Stomach smooth muscle (tissue), 2 donors: ENCODE results near the gene OR52J3.
"Not testable (repeated sequence)": the region's sequence is repeated elsewhere in the genome, so short reads cannot be mapped to it uniquely, and the experiment has no call there.

Experiments
- H3K27ac ChIP-seq: one replicate; pipeline ENCODE4 v1.7.0; 2013; ENCODE audit warnings: mild to moderate bottlenecking, low read length, inconsistent platforms
- H3K27me3 ChIP-seq, 2 donors: one replicate each; pipeline ENCODE4 v1.7.0; 2013; ENCODE audit warnings: low read length in 2 of 2; ENCODE audit not compliant: insufficient read depth in 2 of 2, control insufficient read depth in 1 of 2
- H3K36me3 ChIP-seq, 2 donors: one replicate each; pipeline ENCODE4 v1.7.0; 2013; ENCODE audit warnings: low read length in 2 of 2; ENCODE audit not compliant: control insufficient read depth in 2 of 2, insufficient read depth in 2 of 2
- H3K4me1 ChIP-seq: one replicate; pipeline ENCODE4 v1.7.0; 2013; ENCODE audit warnings: low read length; ENCODE audit not compliant: control insufficient read depth, insufficient read depth
- H3K4me3 ChIP-seq, 2 donors: one replicate each; pipeline ENCODE4 v1.7.0; 2013; ENCODE audit warnings: low read length in 2 of 2
- H3K9ac ChIP-seq, 2 donors: one replicate each; pipeline ENCODE4 v1.7.0; 2013; ENCODE audit warnings: low read length in 2 of 2, mild to moderate bottlenecking in 1 of 2
- H3K9me3 ChIP-seq, 2 donors: one replicate each; pipeline ENCODE4 v1.7.0; 2013; ENCODE audit warnings: low read length in 2 of 2; ENCODE audit not compliant: control insufficient read depth in 2 of 2
- donor health status: healthy.
- donor health status: Pancreatic carcinoma.

The OR52J3 gene

DNA sequence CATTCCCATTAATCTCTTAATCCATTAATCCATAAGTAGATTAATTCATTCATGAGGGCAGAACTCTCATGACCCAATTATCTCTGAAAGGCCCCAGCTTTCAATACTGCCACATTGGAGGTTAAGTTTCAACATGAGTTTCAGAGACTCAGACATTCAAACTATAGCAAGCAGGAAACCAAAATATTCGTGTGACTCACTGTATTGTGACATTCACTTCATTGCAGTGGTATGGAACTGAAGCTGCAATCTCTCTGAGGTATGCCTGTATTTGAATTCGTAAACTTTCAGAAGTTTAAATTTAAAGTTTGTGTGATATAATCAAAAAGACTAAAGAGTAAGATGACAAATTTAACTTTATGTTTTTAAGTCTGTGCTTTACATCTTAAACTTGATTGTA is 2.9 kb upstream of the OR52J3 start:
- Histone ChIP-seq H3K27me3 (no peaks in the 10 kb centered on the region), H3K4me1 (no peaks in the 10 kb centered on the region), H3K9me3 (no peaks in the 10 kb centered on the region), H3K9ac (no peak overlapping the region), H3K36me3 (no peaks in the 10 kb centered on the region), H3K27ac (no peak overlapping the region), H3K4me3 (no peak overlapping the region)

DNA sequence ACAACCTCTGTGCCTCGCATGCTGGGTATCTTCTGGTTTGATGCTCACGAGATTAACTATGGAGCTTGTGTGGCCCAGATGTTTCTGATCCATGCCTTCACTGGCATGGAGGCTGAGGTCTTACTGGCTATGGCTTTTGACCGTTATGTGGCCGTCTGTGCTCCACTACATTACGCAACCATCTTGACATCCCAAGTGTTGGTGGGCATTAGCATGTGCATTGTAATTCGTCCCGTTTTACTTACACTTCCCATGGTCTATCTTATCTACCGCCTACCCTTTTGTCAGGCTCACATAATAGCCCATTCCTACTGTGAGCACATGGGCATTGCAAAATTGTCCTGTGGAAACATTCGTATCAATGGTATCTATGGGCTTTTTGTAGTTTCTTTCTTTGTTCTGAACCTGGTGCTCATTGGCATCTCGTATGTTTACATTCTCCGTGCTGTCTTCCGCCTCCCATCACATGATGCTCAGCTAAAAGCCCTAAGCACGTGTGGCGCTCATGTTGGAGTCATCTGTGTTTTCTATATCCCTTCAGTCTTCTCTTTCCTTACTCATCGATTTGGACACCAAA is 516 bp downstream of the OR52J3 start:
- H3K27me3 ChIP-seq: no peaks in the 10 kb centered on the region
- no peak overlapping the region for H3K27ac ChIP-seq
- no peak overlapping the region for H3K9ac ChIP-seq
- no peaks in the 10 kb centered on the region for H3K4me1 ChIP-seq
- H3K9me3 ChIP-seq: no peaks in the 10 kb centered on the region
- H3K36me3 ChIP-seq: no peaks in the 10 kb centered on the region
- H3K4me3 ChIP-seq: no peak overlapping the region

- not testable (repeated sequence) for H3K4me1 ChIP-seq, H3K27me3 ChIP-seq, H3K4me3 ChIP-seq, H3K9me3 ChIP-seq, H3K9ac ChIP-seq, H3K27ac ChIP-seq, H3K36me3 ChIP-seq
Observed at GRCh38 chr11:5058679-5059078, 12.4 kb downstream of the OR52J3 start.

DNA sequence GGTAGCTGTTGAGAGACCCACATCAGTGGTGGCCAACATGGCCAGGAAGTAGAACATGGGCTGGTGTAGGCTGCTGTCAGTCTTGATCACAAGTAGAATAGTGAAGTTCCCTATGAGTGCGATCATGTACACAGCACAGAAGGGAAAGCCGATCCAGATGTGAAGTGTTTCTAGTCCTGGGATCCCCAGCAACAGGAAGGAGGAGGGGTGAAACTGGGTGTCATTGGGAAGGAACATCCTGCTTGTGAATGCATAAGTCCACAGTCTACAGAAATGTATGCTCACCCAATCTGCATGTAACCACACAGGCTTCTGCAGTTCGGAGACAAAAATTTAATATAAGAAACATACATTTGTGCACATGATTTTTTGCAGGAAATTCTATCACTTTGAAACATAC is 13.1 kb downstream of the OR52J3 start, which contains the start of gene OR52E2:
Gene OR52E2 (minus strand): TSS at position 237 of the 400 bp plus-strand sequence. CDS start 0 bp downstream, at position 237.
- Histone ChIP-seq H3K4me3 (no peak within 1 kb of the TSS), H3K36me3 (no peaks in the 10 kb centered on the region), H3K27me3 (no peaks in the 10 kb centered on the region), H3K27ac (no peak within 1 kb of the TSS), H3K9me3 (no peaks in the 10 kb centered on the region), H3K4me1 (no peaks in the 10 kb centered on the region), H3K9ac (no peak within 1 kb of the TSS)

DNA sequence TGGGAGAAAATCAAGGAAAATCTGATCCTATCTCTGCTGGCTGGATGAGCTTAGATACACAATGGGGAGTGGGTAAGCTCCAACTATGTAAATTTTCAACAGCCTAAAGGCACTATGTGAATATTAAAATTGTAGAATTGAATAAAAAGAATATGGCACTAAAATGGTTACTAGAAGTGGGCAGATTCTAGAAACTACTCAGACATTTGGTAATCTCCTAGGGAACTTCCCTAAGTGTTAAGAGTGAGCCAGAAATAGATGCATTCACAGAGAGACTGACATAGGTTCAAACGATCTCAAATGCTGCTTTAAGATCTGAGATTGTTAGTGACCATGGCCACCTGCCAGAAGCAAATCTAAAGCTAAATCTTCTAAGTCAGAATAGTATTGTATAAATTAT is 18.7 kb downstream of the OR52J3 start:
- Histone ChIP-seq H3K36me3 (no peaks in the 10 kb centered on the region), H3K4me1 (no peaks in the 10 kb centered on the region), H3K9me3 (no peaks in the 10 kb centered on the region), H3K4me3 (no peak overlapping the region), H3K9ac (no peak overlapping the region), H3K27ac (no peak overlapping the region), H3K27me3 (no peaks in the 10 kb centered on the region)

DNA sequence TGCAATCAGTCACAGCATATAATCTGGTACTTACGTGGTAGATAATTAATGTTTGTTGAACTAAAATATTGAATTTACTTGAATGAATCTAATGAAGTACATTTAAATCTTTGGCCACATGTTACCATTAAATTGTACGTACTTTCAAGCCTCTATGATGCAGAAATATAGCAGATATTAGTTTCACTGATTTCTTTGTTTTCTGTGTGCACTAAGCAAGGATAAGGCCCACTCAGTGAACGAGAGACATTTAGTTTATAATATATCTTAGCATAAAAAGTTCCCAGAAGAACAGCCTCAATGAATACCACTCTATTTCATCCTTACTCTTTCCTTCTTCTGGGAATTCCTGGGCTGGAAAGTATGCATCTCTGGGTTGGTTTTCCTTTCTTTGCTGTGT is 22.9 kb downstream of the OR52J3 start, which contains the start of gene OR52E1:
Gene OR52E1 (plus strand): TSS at position 301 of the 400 bp plus-strand sequence.
- Histone ChIP-seq H3K36me3 (no peaks in the 10 kb centered on the region), H3K9ac (no peak within 1 kb of the TSS), H3K4me3 (no peak within 1 kb of the TSS), H3K9me3 (no peaks in the 10 kb centered on the region), H3K27me3 (no peaks in the 10 kb centered on the region), H3K4me1 (no peaks in the 10 kb centered on the region), H3K27ac (no peak within 1 kb of the TSS)

- Histone ChIP-seq H3K9ac (no peak overlapping the region), H3K36me3 (no peaks in the 10 kb centered on the region), H3K27ac (no peak overlapping the region), H3K4me1 (no peaks in the 10 kb centered on the region), H3K27me3 (no peaks in the 10 kb centered on the region), H3K4me3 (no peak overlapping the region), H3K9me3 (no peaks in the 10 kb centered on the region)
Observed at GRCh38 chr11:5071799-5072198, 25.5 kb downstream of the OR52J3 start.

DNA sequence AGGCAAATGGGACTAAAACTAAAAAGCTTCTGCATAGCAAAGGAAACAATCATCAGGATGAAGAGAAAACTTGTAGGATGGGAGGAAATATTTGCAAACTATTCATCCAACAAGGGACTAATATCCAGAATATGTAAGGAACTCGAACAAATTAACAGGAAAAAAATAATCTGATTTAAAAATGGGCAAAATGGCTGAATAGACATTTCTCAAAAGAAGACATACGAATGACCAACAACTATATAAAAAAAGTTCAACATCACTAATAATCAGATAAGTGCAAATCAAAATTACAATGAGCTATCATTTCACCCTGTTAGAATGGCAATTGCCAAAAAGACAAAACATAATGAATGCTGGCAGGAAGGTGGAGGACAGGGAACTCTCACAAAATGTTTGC is 35.1 kb downstream of the OR52J3 start:
- Histone ChIP-seq H3K9ac (no peak overlapping the region), H3K36me3 (no peaks in the 10 kb centered on the region), H3K27ac (no peak overlapping the region), H3K9me3 (no peaks in the 10 kb centered on the region), H3K4me1 (no peaks in the 10 kb centered on the region), H3K27me3 (no peaks in the 10 kb centered on the region), H3K4me3 (no peak overlapping the region)

GRCh38 chr11:5083602-5084001 is 37.3 kb downstream of the OR52J3 start:
- Histone ChIP-seq H3K4me3 (no peak overlapping the region), H3K27me3 (no peaks in the 10 kb centered on the region), H3K9me3 (no peaks in the 10 kb centered on the region), H3K36me3 (no peaks in the 10 kb centered on the region), H3K9ac (no peak overlapping the region), H3K4me1 (no peaks in the 10 kb centered on the region), H3K27ac (no peak overlapping the region)

DNA sequence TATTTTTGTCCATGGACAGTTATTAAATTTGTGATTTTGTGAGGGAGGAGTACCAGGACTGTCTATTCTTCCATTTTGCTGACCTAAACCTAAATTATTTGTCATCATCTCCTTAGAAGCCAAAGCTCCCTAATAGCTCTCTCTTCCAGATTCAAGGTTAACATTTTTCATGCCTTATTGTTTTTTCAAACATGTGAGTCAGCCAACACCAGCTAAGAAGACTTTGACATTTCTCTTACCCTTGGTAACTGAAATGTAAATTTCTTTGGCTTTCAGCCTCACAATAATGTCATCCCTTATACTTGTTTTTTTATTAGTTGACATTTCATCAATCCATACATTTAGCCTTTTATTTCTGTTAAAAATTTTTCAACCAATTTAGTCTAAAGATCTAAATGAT is 42.2 kb downstream of the OR52J3 start:
- no peaks in the 10 kb centered on the region for H3K36me3 ChIP-seq
- no peaks in the 10 kb centered on the region for H3K4me1 ChIP-seq
- no peaks in the 10 kb centered on the region for H3K9me3 ChIP-seq
- no peak overlapping the region for H3K9ac ChIP-seq
- no peak overlapping the region for H3K27ac ChIP-seq
- H3K27me3 ChIP-seq: no peaks in the 10 kb centered on the region
- no peak overlapping the region for H3K4me3 ChIP-seq

DNA sequence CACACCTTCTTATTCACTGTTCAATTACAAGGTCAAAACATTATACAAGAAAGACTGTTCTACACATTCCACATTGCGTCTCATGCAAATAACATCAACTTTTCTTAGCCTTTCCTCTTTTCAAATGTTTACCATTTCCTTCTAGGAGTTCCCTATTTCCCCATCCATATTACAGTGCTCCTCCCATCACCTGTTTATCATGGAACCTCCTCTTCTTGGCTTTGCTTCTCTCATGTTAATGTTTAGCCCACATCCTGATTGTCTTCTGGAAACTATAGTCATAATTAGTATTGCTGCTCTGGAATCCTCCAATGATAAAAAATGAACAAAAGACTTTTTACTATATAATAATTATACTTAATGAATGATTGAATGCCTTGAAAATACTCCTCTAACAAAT is 44.3 kb downstream of the OR52J3 start:
- Histone ChIP-seq H3K4me3 (no peak overlapping the region), H3K27ac (no peak overlapping the region), H3K27me3 (no peaks in the 10 kb centered on the region), H3K9ac (no peak overlapping the region), H3K4me1 (no peaks in the 10 kb centered on the region), H3K36me3 (no peaks in the 10 kb centered on the region), H3K9me3 (no peaks in the 10 kb centered on the region)
